Common myeloid progenitor, CD34-positive (primary cell): ENCODE measurements around the gene NPAS3.

Source experiments
- CTCF ChIA-PET: fragments of 350-600 bp; sonication (Branson Sonifier 250); formaldehyde crosslinking; loops from one replicate; lab custom pipeline; 2021; ENCODE audit warnings: antibody characterized with exemption; lab: Charles Lee
- POLR2A ChIA-PET: fragments of 350-600 bp; sonication (Branson Sonifier 250); formaldehyde crosslinking; loops from one replicate; lab custom pipeline; 2021; ENCODE audit warnings: antibody characterized with exemption; lab: Charles Lee
- DNase-seq, 3 donors: peaks; one replicate each; pipeline versions ENCODE4 v3.0.0 to v3.0.0-alpha.2; 2013
- H3K27ac ChIP-seq, 2 experiments: 1 replicate in 1 of 2; 2 replicates in 1 of 2; pipeline ENCODE4 v1.7.0; 2013; ENCODE audit warnings: inconsistent platforms in 2 of 2, low read length in 2 of 2, mild to moderate bottlenecking in 2 of 2, low read depth in 1 of 2, moderate library complexity in 1 of 2; ENCODE audit not compliant: severe bottlenecking in 2 of 2, insufficient read depth in 1 of 2, poor library complexity in 1 of 2
- H3K27me3 ChIP-seq, 5 experiments: replicated peaks in 2 of 5; 1 replicate in 3 of 5; 2 replicates in 2 of 5; pipeline versions ENCODE4 v1.6.1 to v1.7.0; 2013; ENCODE audit warnings: low read length in 4 of 5, mild to moderate bottlenecking in 2 of 5, moderate library complexity in 2 of 5, inconsistent platforms in 1 of 5; ENCODE audit not compliant: insufficient read depth in 5 of 5, control insufficient read depth in 4 of 5
- H3K36me3 ChIP-seq, 4 experiments: 1 replicate in 2 of 4; 2 replicates in 2 of 4; pipeline versions ENCODE4 v1.6.1 to v1.7.0; 2013; ENCODE audit warnings: low read length in 3 of 4, control low read depth in 1 of 4, mild to moderate bottlenecking in 1 of 4; ENCODE audit not compliant: control insufficient read depth in 4 of 4, insufficient read depth in 4 of 4
- H3K4me1 ChIP-seq, 4 experiments: 1 replicate in 3 of 4; 2 replicates in 1 of 4; pipeline versions ENCODE4 v1.6.1 to v1.7.1; 2013; ENCODE audit warnings: low read length in 3 of 4, mild to moderate bottlenecking in 3 of 4, control low read depth in 1 of 4, inconsistent platforms in 1 of 4, moderate library complexity in 1 of 4; ENCODE audit not compliant: control insufficient read depth in 4 of 4, insufficient read depth in 4 of 4; ENCODE audit errors: control extremely low read depth in 1 of 4
- H3K4me3 ChIP-seq, 7 experiments: 1 replicate in 4 of 7; 2 replicates in 3 of 7; pipeline versions ENCODE4 v1.5.1 to v1.7.0; 2013; ENCODE audit warnings: mild to moderate bottlenecking in 7 of 7, low read length in 6 of 7, moderate library complexity in 6 of 7, inconsistent platforms in 2 of 7, low read depth in 2 of 7, control low read depth in 1 of 7; ENCODE audit not compliant: insufficient read depth in 4 of 7, control insufficient read depth in 1 of 7; ENCODE audit errors: extremely low read depth in 1 of 7
- H3K9me3 ChIP-seq, 5 experiments: 1 replicate in 4 of 5; 2 replicates in 1 of 5; pipeline versions ENCODE4 v1.6.1 to v1.7.1; 2013; ENCODE audit warnings: low read length in 4 of 5, mild to moderate bottlenecking in 2 of 5, inconsistent platforms in 1 of 5, low read depth in 1 of 5, moderate library complexity in 1 of 5; ENCODE audit not compliant: control insufficient read depth in 4 of 5, insufficient read depth in 2 of 5; ENCODE audit errors: control extremely low read depth in 1 of 5
- WGBS: methylation state at CpG from one replicate; pipeline ENCODE4 v1.1.5; 2013; ENCODE audit not compliant: insufficient coverage; 5-methylcytosine and 5-hydroxymethylcytosine counted together

NPAS3 gene

GRCh38 chr14:33542338-33543287, 603.9 kb downstream of the NPAS3 start:
- Histone ChIP-seq H3K9me3 (peaks cover 0 to under 1% (median 0%) of the 10 kb centered on the region in 5 experiments), H3K27me3 (no peaks in the 10 kb centered on the region), H3K4me1 (no peaks in the 10 kb centered on the region), H3K27ac (no peak overlapping the region), H3K36me3 (no peaks in the 10 kb centered on the region), H3K4me3 (no peak overlapping the region)
- ChIA-PET CTCF (no interaction called here), POLR2A (no interaction called here)
- WGBS = 84% methylated on average over 9 of the region's 11 CpGs
- peak in 2 of 3 donors; percentile 19 to 44 for DNase-seq

GRCh38 chr14:33545696-33546095, 607.0 kb downstream of the NPAS3 start:
- CTCF ChIA-PET = no interaction called here
- WGBS = 94% methylated on average over 2 of the region's 2 CpGs
- POLR2A ChIA-PET = no interaction called here

GRCh38 chr14:33548606-33549005, 609.9 kb downstream of the NPAS3 start:
- H3K27ac ChIP-seq = no peak overlapping the region
- no peaks in the 10 kb centered on the region for H3K4me1 ChIP-seq
- H3K9me3 ChIP-seq = peaks cover 0 to 1% (median 0%) of the 10 kb centered on the region in 5 experiments
- no CpG with 5 or more reads among the region's 1 CpG for WGBS
- POLR2A ChIA-PET = no interaction called here
- CTCF ChIA-PET = interaction anchor here (0.5 to 1.1 kb wide), 2 partner anchors 58 to 74 kb away, joined by 3 to 5 read pairs; no protein-coding TSS in a partner anchor
- no peaks in the 10 kb centered on the region for H3K36me3 ChIP-seq
- no peak overlapping the region for H3K4me3 ChIP-seq
- no peak for DNase-seq
- no peaks in the 10 kb centered on the region for H3K27me3 ChIP-seq

More at GRCh38 chr14:33545696-33546095, 607.0 kb downstream of the NPAS3 start:
- Histone ChIP-seq H3K4me3 (no peak overlapping the region), H3K27ac (no peak overlapping the region), H3K4me1 (no peaks in the 10 kb centered on the region), H3K36me3 (no peaks in the 10 kb centered on the region), H3K27me3 (no peaks in the 10 kb centered on the region), H3K9me3 (peaks cover 0 to 1% (median 0%) of the 10 kb centered on the region in 5 experiments)
- no peak for DNase-seq

GRCh38 chr14:33551963-33552362, 613.3 kb downstream of the NPAS3 start:
- no peak overlapping the region for H3K4me3 ChIP-seq
- no peak for DNase-seq
- no peak overlapping the region for H3K27ac ChIP-seq
- peaks cover 0 to 1% (median 0%) of the 10 kb centered on the region in 5 experiments for H3K9me3 ChIP-seq
- ChIA-PET CTCF (interaction anchor here (2.0 kb wide), 1 partner anchor 39 kb away, joined by 5 read pairs; no protein-coding TSS in a partner anchor), POLR2A (no interaction called here)
- no peaks in the 10 kb centered on the region for H3K27me3 ChIP-seq
- H3K4me1 ChIP-seq = no peaks in the 10 kb centered on the region
- WGBS = 100% methylated on average over 3 of the region's 3 CpGs
- H3K36me3 ChIP-seq = no peaks in the 10 kb centered on the region

- no peak overlapping the region for H3K4me3 ChIP-seq
- no peaks in the 10 kb centered on the region for H3K4me1 ChIP-seq
- no peaks in the 10 kb centered on the region for H3K27me3 ChIP-seq
- no peaks in the 10 kb centered on the region for H3K9me3 ChIP-seq
- WGBS = 100% methylated on average over 5 of the region's 6 CpGs
- H3K36me3 ChIP-seq = no peaks in the 10 kb centered on the region
- no peak for DNase-seq
- CTCF ChIA-PET = no interaction called here
- POLR2A ChIA-PET = no interaction called here
- no peak overlapping the region for H3K27ac ChIP-seq
Measured at GRCh38 chr14:33553706-33554278, 615.1 kb downstream of the NPAS3 start.

- H3K4me3 ChIP-seq = no peak overlapping the region
- H3K36me3 ChIP-seq = no peaks in the 10 kb centered on the region
- CTCF ChIA-PET = no interaction called here
- WGBS = 100% methylated on average over 1 of the region's 2 CpGs
- no peak overlapping the region for H3K27ac ChIP-seq
- POLR2A ChIA-PET = no interaction called here
- no peak for DNase-seq
- no peaks in the 10 kb centered on the region for H3K27me3 ChIP-seq
- H3K4me1 ChIP-seq = no peaks in the 10 kb centered on the region
- no peaks in the 10 kb centered on the region for H3K9me3 ChIP-seq
Measured at GRCh38 chr14:33554988-33555387, 616.3 kb downstream of the NPAS3 start.
